Measurements from ENCODE around the gene ARFGAP1.

ARFGAP1 gene

DNA sequence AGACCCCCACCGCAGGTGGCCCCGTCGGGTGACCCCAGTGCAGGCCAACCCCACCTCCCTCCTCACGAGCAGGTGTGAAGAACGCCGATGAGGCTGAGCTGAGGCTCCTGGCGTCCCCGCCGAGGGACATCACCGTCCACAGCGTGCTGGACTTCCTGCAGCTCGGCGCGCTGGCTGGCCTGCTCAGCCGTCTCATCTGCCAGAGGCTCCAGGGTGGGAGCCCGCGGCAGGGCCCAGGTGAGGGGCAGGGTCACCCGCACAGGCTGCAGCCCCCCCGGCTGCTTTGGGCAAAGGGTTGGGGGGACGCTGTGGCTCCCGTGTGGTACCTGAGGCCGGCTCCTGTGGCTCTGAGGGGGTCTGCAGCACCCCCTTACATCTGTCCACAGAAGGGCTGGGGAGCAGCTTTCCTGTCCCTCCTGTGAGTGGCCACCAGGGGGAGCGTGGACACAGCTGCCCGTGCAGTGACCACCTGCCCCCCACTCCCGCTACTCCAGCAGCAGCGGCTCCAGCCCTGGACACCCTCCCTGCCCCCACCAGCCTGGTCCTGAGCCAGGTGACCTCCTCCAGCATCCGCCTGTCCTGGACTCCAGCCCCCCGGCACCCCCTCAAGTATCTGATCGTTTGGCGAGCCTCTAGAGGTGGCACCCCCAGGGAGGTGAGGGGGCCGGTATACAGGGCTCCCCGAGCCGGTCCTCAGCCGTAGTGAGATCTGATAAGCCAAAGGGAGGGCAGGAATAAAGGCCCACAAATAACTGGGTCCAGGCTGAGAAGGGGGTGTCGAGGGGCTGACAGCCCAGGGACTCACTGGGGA is 36.9 kb downstream of the ARFGAP1 start:
- DNase-seq (ENCODE audit: low spot score), result no peak

DNA sequence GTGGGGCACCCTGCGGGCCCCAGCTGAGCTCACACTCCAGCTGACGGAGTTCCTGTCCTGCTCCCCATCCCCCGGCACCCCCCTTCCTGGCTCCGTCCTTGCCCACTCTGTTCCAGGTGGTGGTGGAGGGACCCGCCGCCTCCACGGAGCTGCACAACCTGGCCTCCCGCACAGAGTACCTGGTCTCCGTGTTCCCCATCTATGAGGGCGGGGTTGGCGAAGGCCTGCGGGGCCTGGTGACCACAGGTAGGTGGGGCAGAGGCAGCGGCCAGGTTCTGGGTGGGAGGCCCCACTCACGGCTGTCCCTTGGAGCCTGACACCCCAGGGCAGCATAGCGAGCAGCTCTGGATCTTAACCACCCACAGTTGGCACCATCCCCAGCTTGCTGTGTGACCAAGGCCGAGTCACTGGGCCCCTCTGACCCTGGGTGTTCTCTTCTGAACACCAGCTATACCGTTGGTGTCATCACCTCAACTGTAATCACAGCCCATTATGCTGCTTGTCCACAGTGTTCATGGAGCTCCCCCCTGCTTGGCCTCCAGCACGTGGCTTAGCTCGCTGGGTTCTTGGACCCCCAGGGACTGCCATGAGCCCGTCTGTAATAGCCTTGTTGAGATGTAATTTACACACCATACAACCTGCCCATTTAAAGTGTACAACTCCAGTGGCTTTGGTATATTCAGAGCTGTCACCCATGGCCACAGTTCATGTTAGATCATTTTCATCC is 37.8 kb downstream of the ARFGAP1 start:
- no peak for DNase-seq (ENCODE audit: low spot score)

DNA sequence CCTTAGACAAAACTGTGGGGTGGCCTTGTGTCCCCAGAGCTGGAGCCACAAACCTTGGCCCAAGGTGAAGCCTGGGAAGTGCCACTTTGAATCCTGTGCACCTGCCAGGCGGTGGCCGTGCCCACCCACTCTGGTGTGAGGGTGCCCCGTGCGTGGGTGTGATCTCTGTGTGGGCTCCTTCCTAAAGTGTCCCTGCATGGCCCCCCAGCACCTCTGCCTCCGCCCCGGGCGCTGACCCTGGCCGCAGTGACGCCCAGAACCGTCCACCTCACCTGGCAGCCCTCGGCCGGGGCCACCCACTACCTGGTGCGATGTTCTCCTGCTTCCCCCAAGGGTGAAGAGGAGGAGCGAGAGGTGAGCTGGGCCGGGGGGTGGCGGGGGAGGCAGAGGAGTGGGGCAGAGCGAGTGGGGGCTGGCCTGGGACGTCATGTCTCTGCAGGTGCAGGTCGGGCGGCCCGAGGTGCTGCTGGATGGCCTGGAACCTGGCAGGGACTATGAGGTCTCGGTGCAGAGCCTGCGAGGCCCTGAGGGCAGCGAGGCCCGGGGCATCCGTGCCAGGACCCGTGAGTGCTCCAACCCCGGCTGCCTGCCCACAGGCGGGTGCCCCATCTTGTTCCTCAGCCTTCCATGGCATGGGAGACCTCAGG is 38.7 kb downstream of the ARFGAP1 start:
- DNase-seq (ENCODE audit: low spot score), result no peak

DNA sequence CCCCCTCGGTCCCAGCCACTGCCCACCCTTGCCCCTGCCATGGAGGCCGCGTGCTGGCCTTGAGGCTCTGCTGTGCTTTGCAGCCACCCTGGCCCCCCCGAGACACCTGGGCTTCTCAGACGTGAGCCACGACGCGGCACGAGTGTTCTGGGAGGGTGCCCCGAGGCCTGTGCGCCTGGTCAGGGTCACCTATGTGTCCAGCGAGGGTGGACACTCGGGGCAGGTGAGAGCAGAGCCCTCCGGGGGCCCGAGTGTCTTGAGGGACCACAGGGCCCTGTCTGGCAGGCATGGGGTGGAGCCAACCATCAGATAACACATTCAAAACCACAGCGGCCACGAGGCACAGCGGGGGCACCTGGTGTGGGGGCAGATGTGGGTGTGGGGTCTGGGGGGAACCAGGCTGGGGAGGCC is 39.2 kb downstream of the ARFGAP1 start:
- DNase-seq (ENCODE audit: low spot score), result no peak

DNA sequence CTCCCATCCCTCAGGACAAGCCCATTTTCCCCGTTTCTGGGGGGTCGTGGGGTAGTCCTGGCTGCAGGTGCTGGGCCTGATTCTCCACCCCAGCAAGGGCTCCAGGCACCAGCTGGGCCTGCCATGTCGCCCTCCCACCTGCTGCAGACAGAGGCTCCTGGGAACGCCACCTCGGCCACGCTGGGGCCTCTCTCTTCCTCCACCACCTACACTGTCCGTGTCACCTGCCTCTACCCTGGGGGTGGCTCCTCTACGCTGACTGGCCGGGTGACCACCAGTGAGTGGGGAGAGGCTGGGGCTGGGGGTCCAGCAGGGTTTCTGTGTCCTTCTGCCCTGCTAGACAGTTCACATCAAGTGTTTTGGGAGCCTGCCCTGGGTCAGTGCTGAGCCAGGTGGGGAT is 39.7 kb downstream of the ARFGAP1 start:
- no peak for DNase-seq (ENCODE audit: low spot score)

DNA sequence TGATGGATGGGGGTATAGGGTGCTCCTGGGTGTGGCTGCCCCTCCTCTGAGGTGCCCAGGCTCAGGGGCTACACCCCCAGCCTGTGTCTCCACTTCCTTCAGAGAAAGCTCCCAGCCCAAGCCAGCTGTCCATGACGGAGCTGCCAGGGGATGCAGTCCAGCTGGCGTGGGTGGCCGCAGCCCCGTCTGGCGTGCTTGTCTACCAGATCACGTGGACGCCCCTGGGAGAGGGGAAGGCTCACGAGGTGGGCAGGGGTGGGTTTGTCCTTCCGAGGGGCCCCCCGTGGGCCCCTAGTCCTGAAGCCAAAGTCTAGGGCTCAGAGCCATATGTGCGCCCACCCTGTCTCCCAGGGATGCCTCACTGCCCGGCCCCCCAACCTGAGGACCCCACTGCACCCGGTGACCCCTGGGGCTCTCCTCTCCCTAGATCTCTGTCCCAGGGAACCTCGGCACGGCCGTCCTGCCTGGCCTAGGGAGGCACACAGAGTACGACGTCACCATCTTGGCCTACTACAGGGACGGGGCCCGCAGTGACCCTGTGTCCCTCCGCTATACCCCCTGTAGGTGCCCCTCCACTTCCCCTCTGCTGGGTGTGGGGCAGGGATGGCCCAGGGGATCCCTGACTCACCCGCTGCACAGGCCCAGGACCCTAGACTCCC is 40.2 kb downstream of the ARFGAP1 start:
- no peak for DNase-seq (ENCODE audit: low spot score)

DNA sequence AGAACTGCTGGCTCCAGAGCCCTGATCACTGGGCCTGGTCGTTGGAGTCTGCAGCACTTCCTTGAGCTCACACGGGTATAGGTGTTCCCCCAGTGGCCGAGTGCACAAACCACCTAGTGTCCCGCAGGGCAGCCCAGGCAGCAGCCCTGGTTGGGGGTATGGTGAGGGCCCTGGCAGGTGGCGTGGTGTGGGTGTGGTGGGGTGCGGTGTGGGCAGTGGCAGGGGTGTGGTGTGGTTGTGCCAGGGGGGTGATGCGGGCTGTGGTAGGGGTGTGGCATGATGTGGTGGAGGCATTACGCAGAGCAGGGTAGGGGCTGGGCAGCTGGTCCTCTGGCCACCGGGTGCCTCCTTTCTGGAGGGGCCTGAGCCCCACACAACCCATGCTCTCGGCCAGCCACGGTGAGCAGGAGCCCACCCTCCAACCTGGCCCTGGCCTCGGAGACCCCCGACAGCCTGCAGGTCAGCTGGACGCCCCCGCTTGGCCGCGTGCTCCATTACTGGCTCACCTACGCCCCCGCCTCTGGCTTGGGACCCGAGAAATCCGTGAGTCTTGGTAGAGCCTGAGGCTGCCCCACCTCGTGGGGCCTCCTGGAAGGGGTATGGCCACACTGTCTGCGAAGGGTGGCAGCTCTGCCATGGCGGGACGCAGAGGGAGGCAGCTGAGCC is 40.9 kb downstream of the ARFGAP1 start:
- no peak for DNase-seq (ENCODE audit: low spot score)

DNA sequence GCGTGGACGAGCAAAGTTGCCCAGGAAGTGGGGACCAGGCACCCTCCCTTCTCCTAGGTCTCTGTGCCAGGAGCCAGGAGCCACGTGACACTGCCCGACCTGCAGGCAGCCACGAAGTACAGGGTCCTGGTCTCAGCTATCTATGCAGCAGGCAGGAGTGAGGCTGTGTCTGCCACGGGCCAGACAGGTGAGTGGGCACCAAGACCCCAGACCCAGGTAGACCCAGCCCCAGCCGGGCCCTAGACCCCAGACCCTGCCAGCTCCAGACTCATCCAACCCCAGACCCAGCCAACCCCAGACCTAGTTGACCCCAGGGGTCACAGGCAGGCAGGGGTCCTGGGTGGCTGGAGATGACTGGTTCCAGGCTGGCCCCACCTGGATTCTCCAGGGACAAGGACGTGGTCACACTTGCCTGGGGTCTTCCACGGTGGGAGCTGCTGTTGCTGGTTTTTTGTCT is 41.4 kb downstream of the ARFGAP1 start:
- no peak for DNase-seq (ENCODE audit: low spot score)

DNA sequence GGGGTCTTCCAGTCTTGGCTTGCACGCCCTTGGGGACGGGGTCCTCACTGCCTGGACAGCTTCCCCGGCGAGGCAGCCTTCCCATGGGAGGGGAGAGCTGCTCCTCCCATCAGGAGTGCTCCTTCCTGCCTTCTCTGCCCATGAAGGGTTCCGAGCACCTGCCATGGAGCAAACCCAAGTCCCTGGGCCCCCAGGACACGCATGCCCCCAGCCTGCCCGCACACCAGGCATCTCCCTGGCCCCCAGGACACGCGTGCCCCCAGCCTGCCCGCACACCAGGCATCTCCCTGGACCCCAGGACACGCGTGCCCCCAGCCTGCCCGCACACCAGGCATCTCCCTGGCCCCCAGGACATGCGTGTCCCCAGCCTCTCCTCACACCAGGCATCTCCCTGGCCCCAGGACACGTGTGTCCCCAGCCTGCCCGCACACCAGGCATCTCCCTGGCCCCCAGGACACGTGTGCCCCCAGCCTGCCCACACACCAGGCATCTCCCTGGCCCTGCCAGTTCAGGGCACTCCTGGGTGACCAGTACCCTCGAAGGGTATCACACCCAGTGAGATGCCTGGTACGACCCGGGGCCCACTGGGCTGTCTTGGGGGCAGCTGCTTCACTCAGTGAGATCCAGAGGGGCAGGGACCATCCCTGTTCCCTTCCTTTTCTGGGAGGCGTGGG is 42.1 kb downstream of the ARFGAP1 start:
- DNase-seq (ENCODE audit: low spot score), result no peak

DNA sequence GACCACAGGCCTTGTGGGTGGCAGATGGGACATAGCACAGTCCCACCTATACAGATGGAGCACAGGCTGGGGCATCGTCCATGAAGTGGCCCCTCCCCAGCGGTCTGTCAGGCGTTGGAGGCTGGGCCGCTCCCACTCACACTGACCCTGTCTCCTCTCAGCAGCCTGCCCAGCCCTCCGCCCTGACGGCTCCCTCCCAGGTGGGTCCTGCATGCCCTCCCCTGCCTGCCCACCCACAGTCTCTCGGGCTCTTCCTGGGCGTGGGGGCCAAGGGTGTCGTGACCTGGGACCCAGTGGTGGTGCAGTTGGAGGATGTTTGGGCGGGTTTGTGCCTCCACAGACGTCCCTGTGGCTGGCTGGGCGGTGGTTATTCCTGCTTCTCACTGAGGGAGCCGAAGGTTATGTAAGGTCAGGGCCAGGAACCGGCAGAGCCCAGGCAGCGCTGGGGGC is 42.7 kb downstream of the ARFGAP1 start:
- DNase-seq (ENCODE audit: low spot score), result no peak

DNA sequence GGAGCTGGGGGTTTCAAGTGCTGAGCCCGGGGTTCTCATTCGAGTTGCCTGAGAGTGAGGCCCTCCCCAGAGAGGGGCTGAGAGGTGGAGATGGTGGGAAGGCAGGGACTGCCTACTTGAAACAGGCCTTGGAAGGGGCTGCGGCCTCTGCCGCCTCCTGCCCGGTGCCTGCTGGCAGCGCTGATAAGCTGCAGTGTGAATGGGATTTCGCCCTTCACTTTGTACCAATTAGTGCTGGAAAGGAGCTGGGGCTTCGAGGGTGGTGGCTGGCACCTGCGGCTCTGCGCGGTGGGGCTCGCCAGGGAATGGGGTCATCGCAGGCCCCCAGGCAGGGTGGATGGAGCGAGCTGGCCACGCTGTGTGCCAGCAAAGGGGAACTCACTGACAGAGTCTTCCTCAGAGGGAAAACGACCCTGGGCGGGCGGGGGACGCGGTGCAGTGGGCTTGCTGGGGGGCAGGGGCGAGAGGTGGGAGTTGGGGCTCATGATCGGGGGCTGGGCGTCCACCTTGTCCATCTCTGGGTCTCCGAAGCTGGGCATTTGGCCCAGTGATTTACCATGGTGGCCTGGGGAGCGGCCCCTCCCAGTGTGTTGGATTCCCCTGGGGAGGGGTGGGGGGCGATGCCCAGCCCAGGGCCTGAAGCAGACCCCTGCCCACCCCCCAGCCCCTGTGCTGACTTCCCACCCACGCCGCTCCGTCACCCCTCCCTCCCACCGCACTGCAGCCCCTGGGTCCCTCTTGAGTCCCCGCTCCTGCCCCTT is 43.3 kb downstream of the ARFGAP1 start:
- no peak for DNase-seq (ENCODE audit: low spot score)

DNA sequence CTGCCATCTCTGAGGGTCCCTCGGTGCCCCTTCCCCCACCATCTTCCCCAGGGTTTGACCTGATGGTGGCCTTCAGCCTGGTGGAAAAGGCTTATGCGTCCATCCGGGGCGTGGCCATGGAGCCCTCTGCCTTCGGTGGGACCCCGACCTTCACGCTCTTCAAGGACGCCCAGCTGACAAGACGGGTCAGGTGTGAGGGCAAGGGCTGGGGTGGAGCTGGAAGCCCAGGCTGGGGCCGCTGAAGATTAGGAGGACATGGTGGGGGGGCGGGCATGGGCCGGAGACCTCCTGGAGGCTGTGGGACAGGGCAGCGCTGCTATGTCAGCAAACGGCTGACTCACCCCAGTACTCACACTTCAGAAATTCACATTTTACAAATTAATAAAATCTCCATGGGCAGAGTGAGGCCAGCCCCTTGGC is 43.9 kb downstream of the ARFGAP1 start:
- no peak for DNase-seq (ENCODE audit: low spot score)

DNA sequence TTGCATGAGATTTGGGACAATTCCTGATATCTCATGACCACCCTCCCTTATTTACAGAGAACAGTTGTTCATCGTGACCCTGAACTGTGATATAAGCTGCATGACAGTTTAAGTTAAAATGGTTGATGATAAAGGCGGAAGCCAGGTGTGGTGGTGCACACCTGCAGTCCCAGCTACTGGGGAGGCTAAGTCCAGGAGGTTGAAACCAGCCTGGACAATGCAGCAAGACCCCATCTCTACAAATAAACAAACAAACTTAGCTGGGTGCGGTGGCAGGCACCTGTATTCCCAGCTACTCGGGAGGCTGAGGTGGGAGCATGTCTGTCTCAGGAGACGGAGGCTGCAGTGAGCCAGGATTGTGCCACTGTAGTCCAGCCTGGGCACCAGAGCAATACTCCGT is 44.4 kb downstream of the ARFGAP1 start:
- no peak for DNase-seq (ENCODE audit: low spot score)

DNA sequence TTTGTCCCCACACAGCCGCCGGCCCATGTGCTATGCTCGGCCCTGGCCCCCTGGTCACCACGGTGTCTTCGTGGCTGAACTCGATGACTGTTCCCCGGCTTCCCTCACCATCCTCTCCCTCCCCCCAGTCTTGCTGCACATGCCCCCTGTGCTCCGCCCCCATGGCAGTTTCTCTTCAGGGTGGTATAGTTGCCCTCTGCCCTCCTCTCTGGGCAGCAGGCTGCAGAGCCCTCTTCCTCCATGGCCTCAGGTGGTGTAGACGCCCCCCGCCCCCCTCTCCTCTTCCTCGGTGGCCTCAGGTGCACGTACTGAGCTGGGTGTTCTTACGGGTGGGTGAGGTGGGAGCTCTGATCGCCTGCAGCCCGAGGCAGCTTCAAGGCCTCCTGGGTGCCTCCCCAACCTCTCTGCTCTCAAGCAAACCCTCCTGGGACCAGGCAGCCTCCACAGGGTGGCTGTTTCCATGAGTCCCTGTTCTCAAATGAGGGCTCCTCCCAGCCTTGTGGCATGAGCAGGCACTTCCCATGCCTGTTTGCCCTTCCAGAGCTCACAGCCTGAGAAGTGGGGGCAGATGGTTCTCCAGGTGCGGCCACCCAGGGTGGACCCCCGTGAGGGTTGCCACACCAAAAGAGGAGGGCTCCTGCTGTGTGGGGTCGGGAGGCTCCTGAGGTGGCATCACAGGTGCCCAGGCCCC is 45.1 kb downstream of the ARFGAP1 start:
- no peak for DNase-seq (ENCODE audit: low spot score)

DNA sequence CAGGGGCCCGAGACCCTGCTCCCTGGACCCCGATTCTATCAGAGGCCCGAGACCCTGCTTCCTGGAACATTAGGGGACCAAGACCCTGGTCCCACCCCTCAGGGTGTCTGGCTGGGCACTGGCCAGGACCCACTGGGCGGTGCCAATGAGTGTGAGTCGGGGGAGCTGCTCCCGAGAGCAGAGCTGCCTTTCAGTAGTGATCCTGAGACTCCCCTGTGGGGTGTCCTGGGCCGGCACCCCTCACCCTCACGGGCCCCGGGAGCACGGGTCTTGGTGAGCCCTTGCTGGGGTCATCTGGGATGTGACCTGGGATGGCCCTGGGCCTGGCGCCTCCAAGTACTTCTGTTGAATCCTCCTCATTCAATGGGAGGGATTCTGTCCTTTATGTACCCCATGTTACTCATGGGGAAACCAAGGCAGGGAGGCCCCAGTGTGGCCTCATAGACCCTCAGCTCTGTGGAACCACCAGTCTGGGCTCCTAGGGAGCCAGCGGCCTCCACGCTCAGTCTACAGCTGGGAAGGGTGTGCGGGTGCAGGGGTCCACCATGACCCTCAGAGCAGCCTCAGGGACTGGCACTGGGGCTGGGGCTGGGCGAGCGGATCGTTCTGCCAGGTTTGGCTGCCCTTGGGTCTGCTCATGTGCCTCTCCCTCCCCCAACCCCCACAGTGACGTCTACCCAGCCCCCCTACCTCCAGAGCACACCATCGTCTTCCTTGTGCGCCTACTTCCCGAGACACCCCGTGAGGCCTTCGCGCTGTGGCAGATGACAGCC is 46.0 kb downstream of the ARFGAP1 start:
- DNase-seq (ENCODE audit: low spot score), result no peak

DNA sequence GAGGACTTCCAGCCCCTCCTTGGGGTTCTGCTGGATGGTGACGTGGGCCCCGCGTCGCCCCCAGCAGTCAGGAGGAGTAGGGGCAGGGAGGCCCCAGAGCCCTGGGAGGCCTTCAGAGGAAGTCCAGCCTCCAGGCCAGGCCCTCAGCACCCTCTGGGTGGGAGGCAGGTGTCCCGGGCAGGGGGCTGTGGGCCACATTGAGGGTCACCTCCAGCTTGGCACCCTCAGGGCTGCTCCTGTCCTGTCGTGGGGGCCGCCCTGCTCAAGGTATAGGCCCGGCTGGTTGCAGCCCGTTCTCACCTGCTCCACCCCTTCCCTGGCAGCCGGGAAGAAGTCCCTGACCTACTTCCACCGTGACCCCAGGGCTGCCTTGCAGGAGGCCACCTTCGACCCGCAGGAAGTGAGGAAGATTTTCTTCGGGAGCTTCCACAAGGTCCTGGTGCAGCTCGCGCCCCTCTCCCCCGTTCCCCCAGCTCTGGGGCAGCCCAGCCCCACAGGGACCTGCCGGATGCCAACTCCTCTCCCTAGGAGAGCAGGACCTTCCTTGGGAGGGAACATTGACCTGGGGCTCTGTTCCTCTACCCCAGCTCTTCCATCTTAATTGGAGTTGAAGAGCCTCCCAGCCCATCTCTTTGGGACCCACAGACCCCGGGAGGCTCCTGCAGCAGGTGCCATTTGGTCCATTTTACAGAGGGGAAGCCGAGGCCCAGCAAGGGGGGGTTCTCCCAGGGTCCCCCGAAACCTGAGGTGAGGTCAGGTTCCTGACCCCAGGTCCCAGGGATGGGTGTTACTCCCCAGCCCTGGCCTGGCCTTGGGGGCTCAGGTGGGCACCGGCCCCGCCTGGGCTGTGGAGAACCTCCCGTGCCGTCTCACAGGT is 46.8 kb downstream of the ARFGAP1 start:
- DNase-seq (ENCODE audit: low spot score), result no peak

DNA sequence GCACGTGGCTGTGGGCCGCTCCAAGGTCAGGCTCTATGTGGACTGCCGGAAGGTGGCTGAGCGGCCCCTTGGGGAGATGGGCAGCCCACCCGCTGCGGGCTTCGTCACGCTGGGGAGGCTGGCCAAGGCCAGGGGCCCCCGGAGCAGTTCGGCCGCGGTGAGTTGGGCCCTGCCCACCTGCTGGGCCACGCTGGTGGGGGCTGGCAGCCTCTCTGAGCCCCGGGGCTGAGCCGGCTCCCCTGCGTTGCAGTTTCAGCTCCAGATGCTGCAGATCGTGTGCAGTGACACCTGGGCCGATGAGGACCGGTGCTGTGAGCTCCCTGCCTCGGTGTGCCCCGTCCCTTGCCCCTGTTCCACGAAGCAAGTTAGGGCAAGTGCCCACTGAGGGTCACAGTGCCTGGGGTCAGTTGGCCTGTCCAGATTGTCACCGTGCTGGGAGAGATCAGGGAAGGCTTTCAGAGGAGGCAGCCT is 47.5 kb downstream of the ARFGAP1 start:
- no peak for DNase-seq (ENCODE audit: low spot score)

DNA sequence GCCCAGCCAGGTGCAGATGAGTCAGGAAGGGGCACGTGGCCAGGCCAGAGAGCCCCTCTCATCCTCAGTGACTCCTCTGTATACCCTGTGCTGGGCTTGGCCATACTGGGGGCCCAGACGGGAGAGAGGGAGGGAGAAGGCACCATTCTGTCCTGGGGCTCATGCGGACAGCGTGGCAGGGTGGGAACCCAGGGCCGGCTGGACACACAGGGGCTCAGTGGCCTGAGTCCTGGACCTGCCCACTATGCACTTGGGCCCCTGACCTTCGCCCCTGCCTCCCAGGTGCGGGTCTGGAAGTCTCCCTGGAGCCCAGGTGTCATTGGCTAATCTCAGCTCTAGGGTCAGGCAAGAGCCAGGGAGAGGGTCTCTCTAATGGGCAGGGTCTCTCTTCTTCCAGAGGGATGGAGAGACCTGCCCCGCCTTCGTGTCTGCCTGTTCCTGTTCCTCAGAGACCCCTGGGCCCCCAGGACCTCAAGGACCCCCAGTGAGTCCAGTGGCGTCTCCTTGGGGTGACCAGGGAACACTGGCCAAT is 48.1 kb downstream of the ARFGAP1 start:
- DNase-seq (ENCODE audit: low spot score), result no peak

Data from CD4-positive, alpha-beta T cell treated with Interleukin-15 for 4 hours (primary cell).